GM18502 (cell line): Measurements from ENCODE around the gene DOCK10.

Source experiments
- ATAC-seq: cut with Tn5 transposase; IDR thresholded peaks from one replicate; pipeline ENCODE4 v1.9.1; 2021; ENCODE audit warnings: mild to moderate bottlenecking; ENCODE audit not compliant: unreplicated experiment, poor library complexity

The DOCK10 gene

GRCh38 chr2:224847381-224847780 is 194.9 kb downstream of the DOCK10 start:
- no peak for ATAC-seq

GRCh38 chr2:224846686-224847085 is 195.6 kb downstream of the DOCK10 start:
- no peak for ATAC-seq

GRCh38 chr2:224846161-224846560 is 196.1 kb downstream of the DOCK10 start:
- ATAC-seq = no peak

GRCh38 chr2:224843141-224843540 is 199.1 kb downstream of the DOCK10 start:
- no peak for ATAC-seq

- ATAC-seq = no peak
Observed at GRCh38 chr2:224841910-224842309, 200.4 kb downstream of the DOCK10 start.

GRCh38 chr2:224838335-224838734 is 203.9 kb downstream of the DOCK10 start:
- ATAC-seq = no peak

GRCh38 chr2:224837558-224837957 is 204.7 kb downstream of the DOCK10 start:
- ATAC-seq = no peak

GRCh38 chr2:224837066-224837465 is 205.2 kb downstream of the DOCK10 start:
- no peak for ATAC-seq

- no peak for ATAC-seq
Observed at GRCh38 chr2:224836263-224836662, 206.0 kb downstream of the DOCK10 start.

GRCh38 chr2:224835405-224835804 is 206.9 kb downstream of the DOCK10 start:
- no peak for ATAC-seq

GRCh38 chr2:224833986-224834385 is 208.3 kb downstream of the DOCK10 start:
- ATAC-seq = no peak

GRCh38 chr2:224832207-224832606 is 210.1 kb downstream of the DOCK10 start:
- ATAC-seq = no peak

- no peak for ATAC-seq
Observed at GRCh38 chr2:224831530-224831929, 210.7 kb downstream of the DOCK10 start.

GRCh38 chr2:224820283-224820991 is 221.8 kb downstream of the DOCK10 start:
- ATAC-seq = no peak

- no peak for ATAC-seq
Observed at GRCh38 chr2:224819075-224819474, 223.2 kb downstream of the DOCK10 start.

GRCh38 chr2:224817676-224818075 is 224.6 kb downstream of the DOCK10 start:
- no peak for ATAC-seq

GRCh38 chr2:224816816-224817215 is 225.5 kb downstream of the DOCK10 start:
- ATAC-seq = no peak

- ATAC-seq = no peak
Observed at GRCh38 chr2:224813578-224813977, 228.7 kb downstream of the DOCK10 start.

- ATAC-seq = no peak
Observed at GRCh38 chr2:224807153-224807964, 234.9 kb downstream of the DOCK10 start.

GRCh38 chr2:224803930-224804329 is 238.3 kb downstream of the DOCK10 start:
- ATAC-seq = no peak

- ATAC-seq = no peak
Observed at GRCh38 chr2:224802407-224802806, 239.9 kb downstream of the DOCK10 start.

- ATAC-seq = no peak
Observed at GRCh38 chr2:224801360-224801759, 240.9 kb downstream of the DOCK10 start.
